Gastroesophageal sphincter (tissue), 4 donors: Measurements from ENCODE around the gene GMNC. TPM values are rescaled to one million over a fixed set of nuclear protein-coding genes. Genes with fewer than 3 reads are reported as not detected.

ENCODE experiments used
- ATAC-seq: fragments of 150-250 bp; one replicate; pipeline ENCODE4 v1.9.1; 2016; ENCODE audit warnings: mild to moderate bottlenecking, moderate library complexity
- H3K27ac ChIP-seq, 4 donors: fragments of 200-600 bp; sonication (generic) in 3 of 4; 1 replicate in 3 of 4; 2 replicates in 1 of 4; pipeline ENCODE4 v1.5.1; 2016 to 2019
- H3K27me3 ChIP-seq: fragments of 200-600 bp; sonication (generic); one replicate; pipeline ENCODE4 v1.5.1; 2019
- H3K36me3 ChIP-seq, 2 donors: fragments of 200-600 bp; sonication (generic); one replicate each; pipeline ENCODE4 v1.5.1; 2019; ENCODE audit warnings: control low read depth in 1 of 2
- H3K4me1 ChIP-seq, 3 donors: fragments of 200-600 bp; sonication (generic); 1 replicate in 2 of 3; 2 replicates in 1 of 3; pipeline ENCODE4 v1.5.1; 2016 to 2019; ENCODE audit warnings: control low read depth in 2 of 3
- H3K4me3 ChIP-seq, 2 donors: fragments of 200-600 bp; sonication (generic); one replicate each; pipeline ENCODE4 v1.5.1; 2019; ENCODE audit warnings: mild to moderate bottlenecking in 1 of 2, moderate library complexity in 1 of 2
- H3K9me3 ChIP-seq, 3 donors: fragments of 200-600 bp; sonication (generic); one replicate each; pipeline ENCODE4 v1.5.1; 2017 to 2019; ENCODE audit warnings: control low read depth in 2 of 3
- CTCF ChIP-seq, 4 experiments: fragments of 200-600 bp in 2 of 4; fragments of 450-650 bp in 2 of 4; sonication (generic) in 1 of 4; IDR thresholded peaks; one replicate each; pipeline ENCODE4 v1.5.1; 2017 to 2019; ENCODE audit warnings: antibody characterized with exemption in 4 of 4, mild to moderate bottlenecking in 2 of 4, moderate library complexity in 2 of 4
- EP300 ChIP-seq: sonication (generic); formaldehyde crosslinking; IDR thresholded peaks from one replicate; pipeline ENCODE4 v1.6.1; 2017; ENCODE audit warnings: antibody characterized with exemption, mild to moderate bottlenecking
- POLR2A ChIP-seq, 2 donors: fragments of 450-650 bp; IDR thresholded peaks; one replicate each; pipeline ENCODE4 v1.6.1; 2017; ENCODE audit warnings: antibody characterized with exemption in 2 of 2, mild to moderate bottlenecking in 2 of 2, moderate library complexity in 1 of 2
- POLR2AphosphoS5 ChIP-seq: sonication (generic); formaldehyde crosslinking; IDR thresholded peaks from one replicate; pipeline ENCODE4 v1.6.1; 2017; ENCODE audit warnings: antibody characterized with exemption
- WGBS, 2 donors: methylation state at CpG; one replicate each; pipeline ENCODE4 v1.1.5; 2018; ENCODE audit warnings: low coverage in 1 of 2; 5-methylcytosine and 5-hydroxymethylcytosine counted together
- total RNA-seq, 4 donors: library from RNA; depleted of rRNA; stranded (reverse); fragments of >200 nt; gene quantifications; one replicate each; pipeline ENCODE4 v1.1.0, GENCODE V29; 2016

Gene GMNC
- total RNA-seq, 4 donors from 2014 or later = not detected

- 66 to 67% methylated on average over 1 to 3 of the region's 3 CpGs for WGBS, 2 donors
- H3K9me3 ChIP-seq = no peaks in the 10 kb centered on the region
- ATAC-seq = no peak
- no peaks in the 10 kb centered on the region for H3K36me3 ChIP-seq
- no peaks in the 10 kb centered on the region for H3K27me3 ChIP-seq
- H3K4me1 ChIP-seq = no peaks in the 10 kb centered on the region
- no peak for TF ChIP-seq CTCF (IDR thresholded peaks at IDR 0.05)
- no peak for TF ChIP-seq POLR2AphosphoS5
- TF ChIP-seq EP300 = no peak
- TF ChIP-seq POLR2A (IDR thresholded peaks at IDR 0.05) = no peak
- H3K4me3 ChIP-seq = no peak overlapping the region
- H3K27ac ChIP-seq = no peak overlapping the region
Observed at GRCh38 chr3:190848870-190849269, 13.6 kb downstream of the GMNC start.

GRCh38 chr3:190847436-190847835, 15.1 kb downstream of the GMNC start:
- Histone ChIP-seq H3K27ac (no peak overlapping the region), H3K9me3 (no peaks in the 10 kb centered on the region), H3K36me3 (no peaks in the 10 kb centered on the region), H3K4me1 (no peaks in the 10 kb centered on the region), H3K27me3 (no peaks in the 10 kb centered on the region), H3K4me3 (no peak overlapping the region)
- TF ChIP-seq POLR2AphosphoS5 (no peak), CTCF (IDR thresholded peaks at IDR 0.05) (no peak), EP300 (no peak), POLR2A (IDR thresholded peaks at IDR 0.05) (no peak)
- no peak for ATAC-seq

GRCh38 chr3:190840146-190840545, 22.3 kb downstream of the GMNC start:
- H3K4me1 ChIP-seq = no peaks in the 10 kb centered on the region
- no peak overlapping the region for H3K4me3 ChIP-seq
- no peaks in the 10 kb centered on the region for H3K36me3 ChIP-seq
- no peak for ATAC-seq
- H3K9me3 ChIP-seq = no peaks in the 10 kb centered on the region
- 60% methylated on average over 4 of the region's 4 CpGs; no CpG with 5 or more reads in 1 of the 2 donors for WGBS, 2 donors
- TF ChIP-seq POLR2AphosphoS5 = no peak
- TF ChIP-seq CTCF (IDR thresholded peaks at IDR 0.05) = no peak
- TF ChIP-seq EP300 = no peak
- TF ChIP-seq POLR2A (IDR thresholded peaks at IDR 0.05) = no peak
- no peaks in the 10 kb centered on the region for H3K27me3 ChIP-seq
- H3K27ac ChIP-seq = no peak overlapping the region

- Histone ChIP-seq H3K36me3 (no peaks in the 10 kb centered on the region), H3K27ac (no peak overlapping the region), H3K9me3 (no peaks in the 10 kb centered on the region), H3K4me1 (no peaks in the 10 kb centered on the region), H3K27me3 (no peaks in the 10 kb centered on the region), H3K4me3 (no peak overlapping the region)
- TF ChIP-seq POLR2AphosphoS5 = no peak
- no peak for TF ChIP-seq CTCF (IDR thresholded peaks at IDR 0.05)
- TF ChIP-seq EP300 = no peak
- no peak for TF ChIP-seq POLR2A (IDR thresholded peaks at IDR 0.05)
- 73 to 85% methylated on average over 3 to 7 of the region's 8 CpGs for WGBS, 2 donors
- no peak for ATAC-seq
Observed at GRCh38 chr3:190831225-190831624, 31.3 kb downstream of the GMNC start.

GRCh38 chr3:190830031-190830430, 32.5 kb downstream of the GMNC start:
- no peak for ATAC-seq
- TF ChIP-seq EP300 (no peak), POLR2A (IDR thresholded peaks at IDR 0.05) (no peak), POLR2AphosphoS5 (no peak), CTCF (IDR thresholded peaks at IDR 0.05) (no peak)
- Histone ChIP-seq H3K4me1 (no peaks in the 10 kb centered on the region), H3K9me3 (no peaks in the 10 kb centered on the region), H3K27me3 (no peaks in the 10 kb centered on the region), H3K36me3 (no peaks in the 10 kb centered on the region), H3K27ac (no peak overlapping the region), H3K4me3 (no peak overlapping the region)
- WGBS, 2 donors = 87 to 94% methylated on average over 5 of the region's 5 CpGs
